NAMALWA (cell line): ENCODE data around the gene KRT78.

Experiments used
- DNase-seq: peaks from one replicate; pipeline ENCODE4 v3.0.0-alpha.2; 2015; ENCODE audit warnings: low spot score

The KRT78 gene

DNA sequence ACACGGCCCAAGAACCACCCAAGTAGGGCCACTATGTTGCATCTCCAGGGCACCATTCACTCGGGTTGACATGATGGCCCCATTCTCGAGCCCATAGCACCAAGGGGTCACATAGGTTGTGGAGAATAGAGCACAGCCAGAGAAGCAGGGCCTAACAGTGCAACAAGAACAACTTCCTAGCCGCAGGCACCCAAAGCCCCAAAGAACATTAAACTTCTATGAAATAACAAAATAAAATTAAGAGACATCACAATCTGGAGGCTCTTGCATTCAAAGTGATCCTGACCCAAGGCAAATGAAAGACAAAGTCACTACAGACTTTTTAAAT lies 36.8 kb downstream of the KRT78 start:
- no peak for DNase-seq

DNA sequence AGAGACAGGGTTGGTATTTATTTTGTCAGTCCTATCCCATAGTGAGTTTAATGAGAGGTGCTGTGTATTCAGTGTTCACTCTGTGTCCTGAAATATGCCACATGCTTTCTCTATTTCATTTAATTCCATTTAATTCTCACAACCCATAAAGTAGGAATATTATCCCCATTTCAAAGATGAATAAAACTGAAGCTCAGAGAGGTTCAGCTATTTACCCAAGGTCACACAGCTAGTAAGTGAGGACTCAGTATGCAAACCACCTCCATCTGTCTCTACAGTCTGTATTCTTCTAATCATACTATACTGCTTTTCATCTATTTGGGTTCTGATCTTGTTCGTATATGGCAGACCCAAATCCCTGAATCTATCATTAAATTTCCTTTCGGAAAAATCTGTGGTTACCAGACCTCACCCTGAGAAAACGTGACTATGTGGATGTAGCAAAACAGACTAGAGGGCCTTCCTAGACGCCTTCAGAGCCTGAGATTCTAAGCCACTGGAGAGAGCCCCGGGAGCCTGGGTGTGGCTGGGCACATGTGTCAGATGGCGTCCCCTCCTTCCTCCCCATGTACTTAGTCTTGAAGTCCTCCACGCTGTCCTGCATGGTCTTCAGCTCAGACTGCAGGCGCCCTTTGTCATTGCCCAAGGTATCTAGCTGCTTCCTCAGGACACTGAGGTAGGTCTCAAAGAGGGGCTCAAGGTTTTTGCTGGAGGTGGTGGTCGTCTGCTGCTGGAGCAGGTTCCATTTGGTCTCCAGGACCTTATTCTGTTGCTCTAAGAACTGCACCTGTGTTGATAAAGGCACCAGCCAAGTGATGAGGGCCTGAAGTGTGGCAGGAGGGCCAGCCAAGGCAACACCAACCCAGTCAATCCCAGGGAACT lies 37.4 kb downstream of the KRT78 start:
- DNase-seq, result no peak

DNA sequence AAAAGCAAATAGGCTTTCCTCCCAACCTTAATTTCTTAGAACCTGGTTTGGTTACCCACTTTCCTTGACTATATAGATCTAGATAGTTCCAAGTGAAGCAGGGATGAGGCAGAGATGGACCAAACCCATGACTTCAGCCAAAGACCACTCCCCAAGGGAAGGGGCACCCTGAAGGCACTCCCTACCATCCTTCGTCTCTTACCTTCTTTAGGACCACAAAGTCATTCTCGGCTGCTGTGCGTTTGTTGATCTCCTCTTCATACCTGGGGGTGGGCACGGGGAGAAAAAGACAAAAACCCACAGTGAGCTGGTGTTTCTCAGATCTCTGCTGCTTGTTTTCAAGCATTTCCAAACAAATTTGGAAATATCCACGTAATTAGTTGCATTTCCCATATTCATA lies 38.2 kb downstream of the KRT78 start:
- no peak for DNase-seq

- no peak for DNase-seq
Measured at GRCh38 chr12:52809166-52809565, 39.6 kb downstream of the KRT78 start.

- no peak for DNase-seq
Measured at GRCh38 chr12:52808573-52809160, 40.1 kb downstream of the KRT78 start.

DNA sequence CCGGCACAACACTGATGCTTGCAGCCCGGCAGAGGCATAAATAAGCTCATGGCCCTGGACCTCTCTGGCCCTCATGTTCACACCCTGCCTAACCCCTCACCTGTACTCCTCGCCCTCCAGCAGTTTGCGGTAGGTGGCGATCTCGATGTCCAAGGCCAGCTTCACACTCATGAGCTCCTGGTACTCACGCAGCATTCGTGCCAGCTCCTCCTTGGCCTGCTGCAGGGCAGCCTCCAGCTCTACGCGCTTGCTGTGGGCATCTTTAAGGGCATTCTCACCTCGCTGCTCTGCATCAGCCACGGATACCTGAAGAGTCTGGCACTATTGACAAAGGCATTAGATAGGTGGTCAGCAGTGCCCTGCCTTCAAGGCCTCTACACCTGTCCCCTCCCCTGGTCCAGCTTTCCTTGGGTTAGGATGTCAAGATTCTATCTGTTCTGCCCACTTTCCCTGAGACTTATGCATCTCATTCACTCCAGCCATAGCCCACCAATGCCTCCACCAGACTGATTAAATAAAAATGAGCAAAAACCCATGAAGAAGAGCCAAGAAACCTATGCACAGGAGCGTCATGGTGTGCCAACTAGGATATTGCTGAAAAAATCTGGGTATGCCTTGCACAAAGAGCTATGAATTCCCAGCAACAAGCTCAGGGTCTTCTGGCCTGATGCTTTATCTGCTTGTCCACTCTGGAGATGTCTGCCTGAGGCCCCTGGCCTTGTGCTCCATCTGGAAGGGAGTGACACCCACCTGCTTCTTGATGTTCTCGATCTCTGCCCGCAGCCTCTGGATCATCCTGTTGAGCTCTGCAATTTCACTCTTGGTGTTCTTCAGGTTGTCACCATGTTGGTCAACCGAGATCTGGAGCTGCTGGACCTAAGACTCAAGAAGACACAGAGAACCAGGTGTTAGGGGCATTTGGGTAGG lies 41.0 kb downstream of the KRT78 start:
- DNase-seq, result no peak

DNA sequence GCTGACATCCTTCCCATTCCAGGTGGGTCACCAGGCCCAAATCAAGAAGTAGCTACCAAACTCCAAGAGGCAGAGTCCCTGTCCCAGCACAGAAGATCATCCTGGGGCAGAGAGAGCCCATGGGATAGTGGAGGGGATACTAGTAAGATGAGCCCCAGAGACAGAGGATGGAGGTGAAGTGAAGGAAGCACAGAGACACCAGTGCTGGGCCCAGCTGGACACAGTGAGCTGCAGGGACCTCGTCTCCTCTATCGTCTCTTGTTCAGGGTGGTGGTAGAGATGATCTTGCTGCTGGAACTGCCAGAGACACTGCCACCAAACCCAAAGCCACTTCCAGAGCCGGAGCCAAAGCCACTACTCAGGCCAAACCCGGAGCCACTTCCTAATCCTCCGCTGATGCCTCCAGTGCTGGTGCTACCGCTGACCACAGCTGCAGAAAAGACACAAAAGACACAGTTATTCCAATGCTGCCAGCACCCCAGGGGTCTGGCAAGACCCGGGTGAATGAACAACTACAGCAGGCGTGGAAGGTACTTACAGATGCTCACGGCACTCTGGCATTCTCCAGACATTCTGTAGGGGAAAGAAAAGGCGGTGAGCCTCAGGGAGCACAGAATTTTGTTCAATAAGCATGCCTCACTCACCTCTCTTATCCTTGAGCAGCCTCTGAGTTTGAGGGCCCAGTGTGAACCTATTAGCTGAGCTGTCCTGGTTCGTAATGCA lies 41.8 kb downstream of the KRT78 start:
- no peak for DNase-seq

DNA sequence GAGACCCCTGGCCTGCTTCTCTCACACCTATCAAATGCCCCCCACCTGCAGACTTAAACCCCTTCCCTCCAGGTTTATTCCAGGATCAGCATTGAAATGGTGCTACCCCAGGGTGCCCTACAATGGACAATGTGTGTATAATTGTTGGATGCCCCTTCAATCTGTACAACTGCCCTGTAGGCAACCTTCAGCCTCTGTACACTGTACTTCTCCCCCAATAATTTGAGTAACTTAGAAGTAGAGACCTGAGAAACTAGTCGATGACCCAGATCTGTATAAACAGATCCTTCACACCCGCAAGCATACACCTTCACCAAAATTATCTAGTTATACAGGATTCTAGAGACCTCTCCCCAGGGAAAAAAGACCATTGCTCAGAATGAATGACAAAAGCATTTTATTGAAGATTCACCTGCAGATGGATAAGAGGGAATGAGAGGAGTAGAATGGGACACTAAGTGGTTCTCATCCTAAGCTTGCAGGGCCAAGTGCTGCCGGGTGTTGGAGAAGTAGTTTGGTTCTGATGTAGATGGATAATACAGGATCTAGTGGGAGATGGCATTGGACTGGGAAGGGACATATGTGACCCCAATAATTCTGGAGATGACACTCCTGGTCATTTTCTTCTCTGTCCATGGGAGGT lies 42.5 kb downstream of the KRT78 start:
- DNase-seq, result no peak

DNA sequence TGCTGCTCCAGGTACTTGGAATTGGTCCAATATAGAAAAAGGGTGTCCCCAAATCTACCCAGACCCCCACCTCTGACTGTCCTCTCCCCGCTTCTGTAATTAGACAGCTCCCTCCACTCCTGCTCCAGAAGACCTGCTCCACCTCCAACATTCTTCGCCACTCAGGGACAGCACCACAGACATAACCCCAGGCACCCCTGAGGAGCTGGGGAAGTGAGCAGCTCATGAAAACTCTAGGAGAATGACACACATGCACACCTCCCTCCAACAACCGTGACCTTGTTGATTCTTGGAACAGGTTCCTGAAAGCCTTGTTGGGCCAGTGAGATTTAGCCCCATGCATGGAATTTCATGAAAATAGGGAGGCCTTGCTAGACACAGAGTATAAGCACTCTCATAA lies 43.1 kb downstream of the KRT78 start:
- no peak for DNase-seq

DNA sequence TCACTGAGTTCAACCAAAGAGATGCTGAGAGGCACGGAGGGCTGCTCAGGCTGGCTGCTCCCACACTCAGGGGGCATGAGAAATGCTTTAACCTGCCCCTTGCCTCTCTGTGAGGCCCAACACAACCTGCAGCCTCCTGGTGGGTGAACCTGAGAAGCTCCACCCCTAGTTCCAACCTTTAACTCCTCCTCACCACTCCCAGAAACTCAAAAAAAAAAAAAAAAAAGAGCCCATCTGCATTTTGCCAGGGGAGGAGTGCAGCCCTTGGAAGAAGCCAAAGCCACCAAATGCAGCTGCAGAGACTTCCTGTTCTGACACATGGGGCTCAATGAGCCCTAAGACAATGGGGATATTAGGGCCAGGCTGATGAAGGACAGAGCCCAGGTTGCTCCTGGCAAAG lies 43.8 kb downstream of the KRT78 start:
- no peak for DNase-seq

GRCh38 chr12:52802442-52802841 lies 46.4 kb downstream of the KRT78 start:
- DNase-seq, result no peak

GRCh38 chr12:52801773-52802172 lies 47.0 kb downstream of the KRT78 start:
- DNase-seq, result no peak

- DNase-seq, result no peak
Measured at GRCh38 chr12:52800259-52800917, 48.4 kb downstream of the KRT78 start.

- no peak for DNase-seq
Measured at GRCh38 chr12:52799505-52800211, 49.1 kb downstream of the KRT78 start.

GRCh38 chr12:52798671-52799504 lies 49.9 kb downstream of the KRT78 start:
- DNase-seq, result no peak

DNA sequence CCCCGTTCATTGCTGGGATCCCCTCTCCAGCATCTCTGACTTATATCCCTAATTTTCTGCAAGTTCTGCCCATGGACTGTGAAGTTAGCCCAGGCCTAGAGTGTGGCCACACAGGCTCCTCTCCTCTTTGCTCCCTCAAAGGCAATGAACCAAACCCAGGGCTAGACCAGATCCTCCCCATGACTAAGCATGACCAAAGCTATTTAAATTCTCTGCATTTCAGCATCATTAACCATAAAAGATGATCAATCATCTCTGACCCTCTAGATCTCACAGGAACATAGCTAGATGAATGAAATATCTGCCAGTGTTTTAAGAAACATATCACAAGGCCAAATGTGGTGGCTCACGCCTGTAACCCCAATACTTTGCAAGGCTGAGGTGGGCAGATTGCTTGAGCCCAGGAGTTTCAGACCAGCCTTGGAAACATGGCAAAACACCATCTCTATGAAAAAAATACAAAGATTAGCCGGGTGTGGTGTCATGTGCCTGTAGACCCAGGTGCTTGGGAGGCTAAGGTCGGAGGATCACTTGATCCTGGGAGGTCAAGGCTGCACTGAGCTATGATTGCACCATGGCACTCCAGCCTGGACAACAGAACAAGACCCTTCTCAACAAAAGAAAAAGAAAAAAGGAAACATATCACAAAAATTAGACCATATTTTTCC lies 50.7 kb downstream of the KRT78 start:
- DNase-seq, result no peak

DNA sequence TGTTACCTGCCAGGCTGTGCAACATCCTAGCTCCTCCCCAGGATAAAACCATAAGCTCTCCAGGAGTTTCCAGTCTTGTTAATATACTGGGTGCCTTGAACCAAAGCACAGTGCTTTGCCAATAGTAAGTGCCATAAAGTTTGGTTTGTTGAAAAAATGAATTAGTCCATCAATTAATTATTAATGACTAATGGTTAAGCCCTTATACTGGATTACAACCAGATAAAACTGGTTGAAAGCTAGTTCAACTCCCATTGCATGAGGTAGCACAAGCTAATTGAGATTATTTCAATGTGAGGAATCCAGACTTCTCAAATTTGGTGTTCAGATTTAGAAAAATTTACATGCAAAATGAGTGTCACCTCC lies 51.3 kb downstream of the KRT78 start:
- DNase-seq, result no peak

DNA sequence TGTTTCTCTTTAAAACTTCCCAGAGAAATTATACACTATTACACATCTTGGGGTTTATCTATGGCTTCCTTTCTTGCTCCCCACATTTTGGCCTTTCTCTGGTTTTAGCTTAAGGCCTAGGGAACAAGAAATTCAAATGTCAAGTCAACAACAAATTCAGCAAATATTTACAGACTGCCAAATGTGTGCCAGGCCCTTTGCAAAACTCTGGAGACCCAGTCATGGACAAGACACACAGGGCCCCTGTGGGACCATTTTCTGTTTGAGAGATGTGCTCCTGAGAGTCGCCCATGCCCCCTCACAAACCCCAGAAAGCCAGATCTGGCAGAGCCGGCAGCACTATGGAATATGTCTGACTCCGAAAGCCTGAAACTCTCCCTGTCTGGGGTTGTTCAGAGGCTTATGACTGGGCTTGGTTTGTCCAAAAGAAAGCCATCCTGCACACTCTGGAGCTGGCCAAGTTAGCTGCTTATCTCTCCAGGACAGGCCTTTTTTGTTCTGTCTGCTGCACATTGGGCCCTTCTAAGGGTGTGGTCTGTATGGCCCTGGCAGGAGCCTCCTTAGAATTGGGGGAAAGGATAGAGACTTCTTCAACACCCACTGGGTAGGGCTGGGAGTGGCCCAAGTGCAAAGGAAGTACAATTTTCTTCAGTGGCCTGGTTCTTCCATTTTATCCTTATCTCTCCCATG lies 51.8 kb downstream of the KRT78 start:
- no peak for DNase-seq

DNA sequence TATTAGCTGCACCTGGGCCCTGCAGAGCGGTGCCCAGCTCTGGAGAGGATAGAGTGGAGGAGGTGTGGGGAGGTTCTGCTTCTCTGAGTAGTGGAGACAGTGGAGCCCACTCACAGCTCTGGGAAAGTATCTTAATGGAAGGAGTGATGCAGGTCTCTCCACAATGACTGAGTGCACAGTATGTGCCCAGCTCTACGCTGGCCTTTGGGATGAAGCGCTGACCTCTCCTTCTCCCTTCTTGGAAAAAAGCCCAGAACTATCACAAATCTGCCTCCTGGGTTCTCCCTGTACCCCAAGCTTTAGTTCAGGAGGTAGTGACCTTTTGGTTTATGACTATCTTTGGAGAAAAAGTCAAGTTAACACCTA lies 52.4 kb downstream of the KRT78 start:
- DNase-seq, result no peak
